KBM-7 (cell line): ENCODE data around the gene CMYA5.

Source experiments
- DNase-seq: peaks from one replicate; pipeline ENCODE4 v3.0.0-alpha.2; 2015
- in situ Hi-C: fragments of 300-500 bp; cut with MboI; formaldehyde crosslinking; loops from 2 replicates; pipeline ENCODE4 v1.14.3; 2020; ENCODE audit warnings: low sequenced_read_pairs, low pct_unique_long_range_greater_than_20kb, mixed read lengths

CMYA5 gene

DNA sequence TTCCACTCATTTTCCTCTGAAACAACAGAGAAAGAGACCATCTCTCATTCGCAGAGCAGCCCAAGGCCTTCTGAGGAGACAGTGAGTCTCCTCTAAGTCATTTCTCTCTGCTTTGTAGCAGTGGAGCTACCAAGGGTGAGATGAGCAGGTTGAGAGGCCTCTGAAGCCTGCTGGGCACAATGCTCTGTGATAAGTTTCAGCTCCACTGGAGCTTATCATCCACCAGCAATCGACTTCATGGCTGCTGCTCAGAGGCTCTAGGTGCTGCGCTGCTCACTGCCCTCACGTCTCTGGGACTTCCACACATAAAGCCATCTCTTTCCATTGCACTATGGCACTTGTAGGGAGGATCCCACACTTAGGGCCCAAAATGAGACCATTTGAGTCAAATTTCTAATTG is 96.3 kb downstream of the CMYA5 start:
- in situ Hi-C loops: no loop called here

DNA sequence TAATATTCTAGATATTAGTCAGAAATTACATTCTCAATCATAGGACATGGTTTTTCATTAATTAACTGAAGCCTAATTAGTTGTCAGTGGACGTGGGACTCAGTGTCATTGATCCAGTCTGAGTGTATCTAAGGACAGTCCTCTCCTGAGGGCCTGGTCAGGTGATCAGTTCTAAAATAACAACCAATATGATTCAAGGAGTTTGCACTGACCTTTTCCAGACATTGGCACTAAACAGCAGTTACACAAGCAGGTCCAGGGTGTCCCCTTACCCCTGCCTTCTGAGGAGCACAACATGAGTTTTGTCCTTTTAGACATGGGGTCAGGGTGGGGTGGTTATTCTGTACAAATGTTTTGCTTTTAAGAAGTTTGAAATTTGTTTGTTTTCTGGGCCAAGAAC is 97.8 kb downstream of the CMYA5 start:
- DNase-seq: no peak
- in situ Hi-C loops: no loop called here

More for the DNA sequence above, 96.3 kb downstream of the CMYA5 start:
- no peak for DNase-seq

DNA sequence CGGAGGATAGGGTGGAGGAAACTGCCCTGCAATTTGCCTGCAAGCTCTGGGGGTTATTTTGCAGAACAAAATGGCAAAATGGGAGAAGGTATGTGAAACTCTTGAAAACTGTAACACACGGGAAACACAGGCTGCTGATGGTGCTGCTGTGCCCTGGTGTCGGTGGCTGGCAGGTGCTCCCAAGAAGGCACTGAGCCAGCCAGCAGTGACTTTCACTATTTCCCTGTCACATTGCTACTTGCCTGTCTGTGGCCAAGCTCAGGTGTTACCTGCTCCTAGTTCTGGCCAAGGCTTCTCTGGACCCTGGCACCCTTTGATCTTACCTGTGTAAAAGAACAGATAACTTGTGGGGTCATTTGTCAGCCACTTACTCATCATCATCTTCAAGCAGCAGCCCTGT is 102.2 kb downstream of the CMYA5 start:
- in situ Hi-C loops: no loop called here
- no peak for DNase-seq

DNA sequence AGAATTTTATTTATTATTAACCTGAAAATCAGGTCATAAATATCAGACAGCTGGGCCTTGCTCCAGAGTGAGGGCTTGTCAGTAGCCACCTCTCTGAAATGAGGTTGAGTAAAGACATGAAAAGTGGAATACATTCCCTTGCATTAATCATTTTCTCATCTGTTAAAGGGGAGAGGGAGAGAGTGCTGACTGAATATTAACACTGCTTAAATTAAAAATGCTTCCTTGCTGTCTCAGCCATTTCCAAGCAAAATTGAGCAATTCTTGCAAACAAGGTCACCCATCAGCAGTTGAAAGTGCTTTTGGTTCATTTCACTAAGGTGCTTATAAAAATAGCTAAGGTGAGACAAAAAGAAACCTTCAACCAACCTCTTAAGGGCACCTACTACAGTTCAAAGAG is 102.8 kb downstream of the CMYA5 start:
- in situ Hi-C loops: no loop called here
- no peak for DNase-seq

DNA sequence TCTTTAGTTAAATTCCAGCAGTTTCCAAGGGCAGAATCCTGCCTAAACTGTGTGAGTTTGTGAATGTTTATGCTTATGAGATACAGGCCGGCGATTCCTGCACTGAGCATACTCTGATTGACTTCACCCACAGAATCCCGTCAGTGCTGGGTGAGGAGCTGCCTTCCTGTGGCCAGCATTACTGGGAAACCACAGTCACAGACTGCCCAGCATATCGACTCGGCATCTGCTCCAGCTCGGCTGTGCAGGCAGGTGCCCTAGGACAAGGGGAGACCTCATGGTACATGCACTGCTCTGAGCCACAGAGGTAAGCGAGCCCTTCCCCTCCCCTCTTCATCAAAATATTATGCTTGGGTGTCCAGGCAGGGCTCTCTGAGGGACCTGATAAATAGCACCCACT is 103.7 kb downstream of the CMYA5 start:
- in situ Hi-C loops: no loop called here
- no peak for DNase-seq

DNA sequence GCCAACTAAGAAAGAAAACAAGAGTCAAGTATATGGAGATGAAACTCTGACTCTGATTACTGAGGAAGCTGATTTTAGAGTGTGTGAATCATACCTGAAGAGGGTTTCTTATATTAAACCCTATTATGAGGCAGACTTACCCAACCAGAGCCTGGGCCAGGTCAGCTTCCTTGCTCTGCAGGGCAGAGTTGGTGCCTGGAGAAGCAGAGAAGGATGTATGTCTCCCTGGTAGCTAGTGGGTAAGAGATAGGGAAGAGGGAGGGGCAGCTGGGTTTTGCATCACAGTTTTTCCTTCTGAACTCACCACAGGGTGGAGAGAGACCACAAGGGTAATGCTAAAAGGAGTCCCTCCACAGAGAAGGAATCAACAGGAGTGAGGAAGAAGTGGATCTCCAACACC is 104.1 kb downstream of the CMYA5 start:
- no peak for DNase-seq
- in situ Hi-C loops: no loop called here

DNA sequence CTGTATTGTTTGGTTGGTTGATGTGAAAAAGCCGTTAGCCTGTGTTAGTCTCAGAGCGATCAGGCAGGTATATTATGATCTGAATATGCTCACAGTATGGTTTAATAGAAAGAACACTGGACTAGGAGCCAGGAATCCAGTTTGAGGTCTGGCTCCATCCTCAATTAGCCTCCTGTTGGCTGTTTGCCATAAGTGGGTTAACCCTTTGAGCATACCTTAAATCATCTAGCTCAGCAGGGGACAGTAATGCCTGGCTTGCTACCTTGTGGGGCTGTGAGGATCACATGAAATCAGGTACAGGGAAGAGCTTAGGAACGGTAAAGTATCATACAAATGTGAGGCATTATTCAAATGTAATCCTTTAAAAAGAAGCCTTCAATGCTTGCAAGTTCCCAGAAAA is 104.7 kb downstream of the CMYA5 start:
- in situ Hi-C loops: no loop called here
- DNase-seq: no peak

DNA sequence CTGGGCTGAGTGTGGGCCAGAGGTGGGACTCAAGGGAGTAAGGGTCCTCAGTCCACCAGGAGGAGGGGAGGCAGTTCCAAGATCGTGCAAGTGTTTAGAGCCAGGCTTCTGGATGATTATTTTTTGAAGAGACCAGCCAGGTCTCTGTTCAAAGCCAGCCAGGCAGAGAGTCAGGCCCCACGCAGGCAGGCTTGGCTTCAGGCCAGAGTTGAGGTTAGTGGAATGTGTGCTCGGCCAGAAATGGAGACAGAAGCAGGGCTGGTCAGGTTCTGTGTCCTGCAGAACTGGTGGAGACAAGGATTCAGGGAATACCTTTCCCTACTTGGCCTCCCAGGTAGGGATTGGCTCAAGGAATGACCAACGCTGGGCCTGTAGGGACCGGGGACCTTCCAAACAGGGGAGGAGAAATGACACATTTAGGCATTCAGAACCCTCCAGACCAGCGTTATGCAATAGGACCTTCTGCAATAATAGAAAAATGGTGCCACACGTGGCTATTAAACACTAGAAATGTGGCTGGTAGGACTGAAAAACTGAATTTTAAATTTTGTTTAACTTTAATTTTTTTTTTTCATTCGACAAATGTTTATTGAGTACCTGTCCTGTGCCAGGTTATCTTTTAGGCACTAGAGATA is 106.2 kb downstream of the CMYA5 start:
- in situ Hi-C loops: no loop called here
- no peak for DNase-seq

DNA sequence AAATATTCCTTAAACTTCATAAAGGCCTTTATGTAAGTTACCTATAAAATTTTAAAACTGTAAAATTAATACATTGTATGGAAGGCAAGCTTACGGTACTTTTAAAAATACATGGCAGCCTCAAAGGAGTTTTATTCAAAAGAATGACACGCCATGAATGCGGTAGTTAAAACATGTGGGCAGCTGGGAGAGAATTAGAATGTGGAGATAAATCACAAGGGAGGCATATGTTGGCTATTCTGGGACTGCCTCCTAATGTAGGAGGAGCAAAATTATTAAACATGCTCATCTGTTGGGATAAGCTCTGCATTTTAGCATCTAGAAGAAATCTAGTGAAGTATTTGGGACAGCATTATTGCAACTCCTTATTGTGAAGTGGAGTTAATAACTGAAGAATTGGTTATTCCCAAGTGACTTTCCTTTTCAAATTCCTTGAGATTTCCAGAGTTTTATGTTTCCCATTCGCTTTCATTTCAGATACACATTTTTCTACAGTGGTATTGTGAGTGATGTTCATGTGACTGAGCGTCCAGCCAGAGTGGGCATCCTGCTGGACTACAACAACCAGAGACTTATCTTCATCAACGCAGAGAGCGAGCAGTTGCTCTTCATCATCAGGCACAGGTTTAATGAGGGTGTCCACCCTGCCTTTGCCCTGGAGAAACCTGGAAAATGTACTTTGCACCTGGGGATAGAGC is 109.4 kb downstream of the CMYA5 start:
- no peak for DNase-seq
- in situ Hi-C loops: no loop called here

DNA sequence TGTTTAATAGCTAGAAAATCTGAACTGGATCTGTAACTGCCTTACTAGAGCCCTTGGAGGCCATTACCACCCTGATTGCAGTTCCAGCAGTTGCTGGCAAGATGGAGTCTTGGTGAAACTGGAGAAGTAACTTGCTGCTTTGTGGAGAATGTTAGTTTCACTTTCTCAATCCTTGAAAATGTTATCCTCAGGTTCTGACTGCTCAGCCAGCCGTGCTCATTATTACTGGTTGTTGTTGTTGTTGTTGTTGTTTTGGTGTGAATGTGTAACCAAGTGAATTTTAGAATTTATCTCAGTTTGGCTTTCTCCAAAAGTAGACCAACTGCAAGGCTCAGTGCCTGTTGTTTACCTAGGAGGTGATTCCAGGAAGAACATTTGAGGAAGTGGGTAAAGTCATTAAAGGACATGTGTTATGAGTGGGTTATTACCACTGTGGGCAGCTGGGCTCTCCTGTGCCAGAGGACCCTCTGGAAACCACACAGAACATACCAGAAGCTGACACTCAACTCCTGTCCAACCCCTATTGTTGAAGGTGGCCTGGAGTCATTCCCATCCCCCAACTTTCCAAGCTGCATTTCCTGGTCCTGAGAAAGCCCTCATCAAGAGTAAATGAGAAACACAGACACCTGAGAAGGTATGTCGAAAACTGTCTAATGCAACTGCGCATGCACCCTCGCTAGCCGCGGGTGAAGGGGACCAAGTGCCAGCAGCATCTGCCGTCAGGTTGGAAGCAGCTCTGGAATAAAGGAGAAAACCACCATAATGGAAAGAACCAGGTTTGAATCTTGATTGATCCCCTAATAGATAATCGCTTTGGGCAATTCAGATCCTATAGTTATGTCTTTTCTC is 111.6 kb downstream of the CMYA5 start:
- in situ Hi-C loops: no loop called here
- DNase-seq: peak; percentile 82

DNA sequence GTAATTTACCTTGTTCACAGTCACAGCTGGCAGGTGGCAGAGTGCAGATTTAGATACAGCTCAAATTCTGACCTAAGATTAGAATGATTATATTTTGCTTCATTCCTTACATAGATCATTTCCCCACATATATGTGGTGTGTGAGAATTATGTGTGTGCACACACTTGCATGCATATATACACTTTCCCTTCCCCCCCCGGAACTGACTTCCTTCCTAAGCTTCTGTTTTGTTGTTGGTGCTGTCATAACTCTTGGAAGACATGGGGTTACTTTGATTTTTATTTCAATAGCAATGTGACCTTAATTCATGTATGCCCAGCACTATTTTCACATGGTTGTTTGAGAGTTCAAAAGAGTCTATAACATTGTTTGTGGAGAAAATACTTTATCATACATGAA is 112.8 kb downstream of the CMYA5 start:
- no peak for DNase-seq

DNA sequence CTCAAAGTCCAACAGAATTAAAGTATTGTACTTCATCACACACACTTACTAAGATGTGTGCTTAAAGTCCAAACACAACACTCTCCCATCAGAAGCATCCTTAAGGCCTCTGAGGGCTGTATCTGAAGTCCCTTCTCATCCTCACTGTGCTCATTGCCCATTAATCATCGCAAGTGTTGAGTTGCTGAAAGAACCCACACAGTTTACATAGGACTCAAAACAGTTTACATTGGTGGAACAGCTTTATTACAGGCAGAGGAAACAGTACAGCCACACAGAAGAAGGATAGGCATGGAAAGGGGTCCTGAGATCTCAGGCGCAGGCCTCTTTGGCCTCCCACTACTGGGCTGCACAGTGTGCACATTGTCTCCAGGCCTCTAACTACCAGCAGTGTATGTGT is 113.4 kb downstream of the CMYA5 start:
- DNase-seq: no peak
- in situ Hi-C loops: no loop called here

More for the DNA sequence above, 112.8 kb downstream of the CMYA5 start:
- in situ Hi-C loops: no loop called here

DNA sequence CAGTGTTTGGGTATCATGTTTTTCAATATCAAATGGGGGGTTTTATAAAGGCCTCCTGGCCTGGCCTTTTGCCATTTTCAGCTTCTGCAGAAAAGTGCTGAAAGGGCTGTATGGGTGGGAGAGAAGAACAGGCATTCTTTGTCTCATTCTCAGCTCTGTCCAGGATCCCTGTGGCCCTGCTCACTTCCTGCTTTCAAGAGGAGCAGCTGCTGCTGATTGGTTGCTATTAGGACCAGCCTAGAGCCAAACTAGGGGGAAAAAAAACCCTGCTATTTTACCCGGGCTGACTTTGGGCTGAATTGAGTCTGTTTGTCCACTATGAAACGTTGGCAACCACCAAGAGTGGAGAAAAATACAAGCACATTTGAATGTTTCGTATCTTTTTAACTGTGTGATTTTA is 117.1 kb downstream of the CMYA5 start:
- in situ Hi-C loops: no loop called here
- no peak for DNase-seq

DNA sequence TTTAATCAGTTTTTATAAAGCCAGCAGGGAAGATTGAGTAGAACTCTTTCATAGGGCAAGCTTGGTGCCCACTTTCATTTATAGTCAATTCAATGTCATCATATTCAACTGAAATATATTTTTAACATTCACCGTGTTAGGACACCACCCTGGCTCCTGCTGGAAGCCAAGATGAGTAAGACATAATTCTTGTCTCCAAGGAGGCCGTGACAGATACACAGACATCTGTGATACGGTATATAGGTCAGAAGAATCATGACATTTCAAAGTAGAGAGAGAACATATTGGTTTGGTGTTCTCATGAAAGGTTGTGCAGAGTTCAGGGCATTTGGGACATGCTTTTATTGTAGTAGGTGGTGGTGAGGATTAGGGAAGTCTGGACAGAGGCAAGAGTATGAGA is 120.1 kb downstream of the CMYA5 start:
- DNase-seq: no peak

DNA sequence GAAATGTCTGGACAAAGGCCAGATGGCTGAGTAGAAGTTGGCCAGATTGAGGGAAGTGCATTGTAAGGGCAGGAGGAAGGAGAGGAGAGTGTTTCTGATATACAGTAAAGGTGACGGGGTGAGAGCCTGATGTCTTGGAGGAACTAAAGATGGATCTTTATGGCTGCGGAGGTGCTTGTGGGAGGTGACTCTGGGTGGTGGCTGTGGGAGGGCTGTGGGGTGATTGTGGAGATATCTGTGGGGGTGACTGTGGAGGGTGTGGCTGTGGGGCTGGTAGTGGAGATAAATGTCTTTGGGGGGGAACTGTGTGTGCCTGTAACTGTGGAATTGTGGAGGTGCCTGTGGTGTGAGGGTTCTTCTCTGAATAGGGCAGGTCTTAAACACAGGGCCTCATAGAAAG is 121.4 kb downstream of the CMYA5 start:
- in situ Hi-C loops: no loop called here
- DNase-seq: no peak

More for the DNA sequence above, 120.1 kb downstream of the CMYA5 start:
- in situ Hi-C loops: no loop called here

DNA sequence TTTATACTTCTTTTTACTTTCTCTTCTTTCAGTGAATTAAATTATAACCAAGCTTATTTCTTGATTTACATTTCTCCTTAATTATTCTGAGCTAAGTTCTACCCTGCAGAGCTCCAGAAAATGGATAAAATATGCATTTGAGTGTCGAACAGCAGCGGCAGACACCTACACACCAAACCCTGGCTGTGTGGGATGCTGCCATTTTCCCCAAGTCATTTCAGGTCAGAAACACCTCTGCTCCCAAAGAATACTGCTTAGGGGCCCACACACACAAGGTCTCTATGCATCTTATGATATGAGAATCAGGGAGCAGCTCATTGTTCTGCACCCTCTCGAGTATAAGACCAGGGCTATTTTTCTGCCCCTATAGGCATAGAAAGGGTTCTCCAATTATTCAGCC is 122.3 kb downstream of the CMYA5 start:
- no peak for DNase-seq

DNA sequence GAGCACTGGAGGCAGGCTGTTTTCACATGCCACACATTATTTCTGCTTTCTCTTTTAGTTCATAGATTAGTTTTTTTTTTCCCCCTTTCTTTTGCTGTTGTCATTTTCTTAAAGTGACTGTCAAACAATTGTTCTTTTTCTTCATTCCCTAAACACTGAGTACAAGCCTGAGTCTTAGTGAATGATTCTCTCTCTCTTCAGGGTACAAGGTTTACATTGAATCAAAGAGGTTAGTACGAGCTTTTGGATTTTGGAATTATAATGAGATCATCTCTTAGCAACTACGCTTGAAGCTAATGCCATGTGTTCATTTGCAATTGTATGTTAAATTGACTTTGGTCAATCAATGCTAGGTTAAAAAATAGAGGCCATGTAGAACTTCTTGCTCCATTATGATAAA is 125.1 kb downstream of the CMYA5 start:
- in situ Hi-C loops: no loop called here
- no peak for DNase-seq

More for the DNA sequence above, 122.3 kb downstream of the CMYA5 start:
- in situ Hi-C loops: no loop called here

DNA sequence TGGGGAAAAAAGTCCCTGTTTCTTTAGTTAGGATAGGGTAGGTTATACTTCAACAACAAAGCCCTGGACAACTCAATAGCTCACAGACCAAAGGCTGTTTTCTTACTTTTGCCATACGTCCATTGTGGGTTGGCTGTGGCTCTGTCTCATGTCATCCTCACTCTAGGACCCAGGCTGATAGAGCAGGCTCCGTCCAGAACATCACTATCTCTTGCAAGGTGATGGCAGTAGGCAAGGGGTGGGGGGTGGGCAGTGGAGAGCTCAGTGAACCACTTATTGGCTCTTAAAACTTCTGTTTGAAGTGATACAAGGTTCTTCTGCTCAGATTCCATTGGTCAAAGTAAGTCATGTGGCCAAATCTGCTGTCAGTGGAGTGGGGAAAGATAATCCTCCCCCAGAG is 126.4 kb downstream of the CMYA5 start:
- in situ Hi-C loops: no loop called here
- no peak for DNase-seq

DNA sequence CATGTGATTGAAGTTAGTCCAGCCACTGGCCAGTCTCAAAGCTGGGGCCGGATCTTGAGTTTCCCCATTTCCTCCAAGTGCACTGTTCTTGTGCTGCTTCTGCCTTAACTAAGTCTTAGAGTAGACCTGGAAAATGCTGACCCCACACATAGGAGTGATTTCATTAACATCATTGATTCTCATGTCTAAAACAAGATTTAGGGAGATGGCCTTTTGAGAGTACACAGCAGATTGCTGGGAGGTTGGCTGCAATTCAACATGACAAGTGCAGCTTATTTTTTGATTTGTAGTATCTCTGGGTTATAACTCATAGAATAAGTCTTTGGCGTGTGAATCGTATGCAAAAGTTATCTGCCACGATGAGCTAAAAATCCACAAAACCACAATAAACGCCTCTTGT is 131.0 kb downstream of the CMYA5 start:
- in situ Hi-C loops: no loop called here
- no peak for DNase-seq

DNA sequence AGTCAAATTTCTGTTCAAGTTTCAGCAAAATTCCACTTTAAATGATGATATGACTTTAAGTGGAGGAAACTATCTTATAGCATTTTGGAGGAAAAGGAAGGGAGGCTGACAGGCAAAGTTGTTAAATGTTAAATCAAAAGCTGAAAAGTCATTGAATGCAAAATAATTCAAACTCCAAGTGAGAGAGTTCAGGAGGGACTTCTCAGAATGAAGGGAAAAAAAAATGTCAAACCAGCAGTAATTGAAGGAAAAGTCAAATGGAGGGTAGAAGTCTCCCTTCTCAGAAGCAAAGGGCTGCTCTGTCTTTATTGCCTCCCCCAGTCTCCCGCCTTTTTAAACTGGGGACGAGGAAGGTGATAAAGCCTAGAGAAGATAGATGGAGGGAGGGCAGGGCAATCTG is 134.8 kb downstream of the CMYA5 start:
- in situ Hi-C loops: no loop called here
- no peak for DNase-seq
